ENCODE measurements around the gene PDZK1.
"Not testable (repeated sequence)": the region's sequence is repeated elsewhere in the genome, so short reads cannot be mapped to it uniquely, and the experiment has no call there.

Gene PDZK1

DNA sequence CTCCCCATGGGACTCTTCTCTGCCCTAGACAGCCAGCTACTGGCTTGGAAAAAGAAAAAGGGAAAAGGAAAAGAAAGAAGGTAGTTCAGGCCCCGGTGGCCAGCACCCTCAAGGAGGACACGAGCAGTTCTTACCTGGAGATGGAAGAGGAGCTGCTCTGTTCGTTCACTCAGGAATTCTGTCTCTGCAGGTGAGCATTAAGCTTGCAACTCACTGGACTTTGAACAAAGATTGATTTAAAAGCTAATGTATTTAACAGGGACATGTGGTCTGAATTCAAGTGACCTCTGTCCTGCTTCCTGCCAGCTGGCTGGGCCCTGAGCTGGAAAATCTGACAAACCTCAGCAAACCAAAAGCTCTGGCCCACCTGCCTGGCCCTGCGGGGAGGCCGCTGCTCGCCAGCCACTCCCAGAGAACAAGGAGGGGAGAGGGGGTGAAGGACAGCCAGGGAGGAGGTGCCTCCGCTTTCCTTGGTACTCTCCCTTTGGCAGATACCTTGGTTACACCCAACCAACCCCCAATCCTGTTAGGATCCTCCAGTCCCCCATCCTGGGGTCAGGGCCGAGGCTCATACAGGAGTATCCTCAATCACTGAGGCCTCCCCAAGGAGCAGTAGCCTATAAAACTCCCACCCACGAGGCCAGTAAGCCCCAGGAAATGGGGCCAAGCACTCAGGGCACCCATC lies at the start of gene PDZK1:
Gene PDZK1 (minus strand): TSS at position 186 of the 685 bp plus-strand sequence. CDS start 19,347 bp downstream, outside the sequence.
- DNase-seq (ENCODE audit: low spot score), result no peak

GRCh38 chr1:145751491-145752037 lies 44.4 kb upstream of the PDZK1 start:
- no peak for DNase-seq (ENCODE audit: low spot score)

DNA sequence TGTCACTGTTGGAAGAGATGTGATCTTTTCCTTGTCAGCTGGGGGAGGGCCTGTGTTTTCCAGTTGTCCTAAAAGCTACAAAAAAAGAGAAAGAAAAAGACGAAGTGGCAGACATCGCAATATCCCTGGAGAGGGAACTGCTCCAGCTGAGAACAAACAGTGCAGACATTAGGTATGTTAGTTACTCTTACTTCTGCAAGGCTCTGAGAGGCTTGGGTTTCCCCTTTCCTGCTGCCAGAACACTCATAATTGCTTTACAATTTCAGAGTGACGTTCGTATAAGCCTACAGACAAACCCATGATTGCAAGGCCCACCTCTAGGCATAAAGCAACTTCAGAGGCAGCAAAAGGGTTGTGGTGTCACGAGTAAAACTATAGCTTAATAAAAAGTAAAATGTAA lies 43.3 kb upstream of the PDZK1 start:
- DNase-seq (ENCODE audit: low spot score), result no peak

GRCh38 chr1:145747398-145748247 lies 40.5 kb upstream of the PDZK1 start:
- no peak for DNase-seq (ENCODE audit: low spot score)

- DNase-seq (ENCODE audit: low spot score), result no peak
Observed at GRCh38 chr1:145740269-145740668, 33.1 kb upstream of the PDZK1 start.

GRCh38 chr1:145736191-145736590 lies 29.0 kb upstream of the PDZK1 start:
- DNase-seq (ENCODE audit: low spot score), result no peak

DNA sequence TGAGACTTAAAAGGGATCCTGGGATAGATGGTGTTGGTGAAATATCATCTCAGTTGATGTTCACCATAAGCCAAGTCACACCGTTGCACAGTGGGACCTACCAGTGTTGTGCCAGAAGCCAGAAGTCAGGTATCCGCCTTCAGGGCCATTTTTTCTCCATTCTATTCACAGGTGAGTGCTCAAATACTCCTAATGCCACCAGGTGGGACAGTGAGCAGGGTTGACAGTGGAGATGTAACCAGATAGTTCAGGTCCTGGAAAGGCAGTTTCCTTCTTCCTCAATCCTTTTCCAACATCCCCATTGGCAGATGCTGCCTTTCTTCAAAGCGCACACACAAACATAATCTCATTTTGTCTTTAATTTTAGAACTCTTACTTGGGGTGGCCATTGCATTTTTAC lies 23.7 kb upstream of the PDZK1 start:
- no peak for DNase-seq (ENCODE audit: low spot score)

DNA sequence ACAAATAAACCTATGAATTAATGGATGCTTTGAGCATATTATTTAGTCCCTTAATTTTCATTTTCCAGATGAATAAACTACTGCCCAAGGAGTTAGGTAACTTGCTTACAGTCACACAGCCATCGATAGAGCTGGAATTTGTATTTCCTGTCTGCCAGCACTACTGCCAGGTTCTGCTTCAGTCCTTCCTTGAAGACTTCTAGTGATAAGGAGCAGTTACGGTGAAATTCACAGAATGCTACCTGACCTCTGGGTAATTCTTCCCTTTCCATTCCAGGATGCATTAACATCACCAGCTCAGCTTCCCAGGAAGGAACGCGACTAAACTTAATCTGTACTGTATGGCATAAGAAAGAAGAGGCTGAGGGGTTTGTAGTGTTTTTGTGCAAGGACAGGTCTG lies 23.3 kb upstream of the PDZK1 start:
- no peak for DNase-seq (ENCODE audit: low spot score)

GRCh38 chr1:145729666-145730436 lies 22.7 kb upstream of the PDZK1 start:
- DNase-seq (ENCODE audit: low spot score), result no peak

- DNase-seq (ENCODE audit: low spot score), result no peak
Observed at GRCh38 chr1:145729196-145729595, 22.0 kb upstream of the PDZK1 start.

DNA sequence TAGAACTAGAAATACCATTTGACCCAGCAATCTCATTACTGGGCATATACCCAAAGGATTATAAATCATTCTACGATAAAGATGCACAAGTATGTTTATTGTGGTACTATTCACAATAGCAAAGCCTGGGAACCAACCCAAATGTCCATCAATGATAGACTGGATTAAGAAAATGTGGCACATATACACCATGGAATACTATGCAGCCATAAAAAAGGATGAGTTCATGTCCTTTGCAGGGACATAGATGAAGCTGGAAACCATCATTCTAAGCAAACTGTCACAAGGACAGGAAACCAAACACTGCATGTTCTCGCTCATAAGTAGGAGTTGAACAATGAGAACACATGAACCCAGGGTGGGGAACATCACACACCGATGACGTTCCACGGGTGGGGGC lies 19.0 kb upstream of the PDZK1 start:
- DNase-seq (ENCODE audit: low spot score), result not testable (repeated sequence)

DNA sequence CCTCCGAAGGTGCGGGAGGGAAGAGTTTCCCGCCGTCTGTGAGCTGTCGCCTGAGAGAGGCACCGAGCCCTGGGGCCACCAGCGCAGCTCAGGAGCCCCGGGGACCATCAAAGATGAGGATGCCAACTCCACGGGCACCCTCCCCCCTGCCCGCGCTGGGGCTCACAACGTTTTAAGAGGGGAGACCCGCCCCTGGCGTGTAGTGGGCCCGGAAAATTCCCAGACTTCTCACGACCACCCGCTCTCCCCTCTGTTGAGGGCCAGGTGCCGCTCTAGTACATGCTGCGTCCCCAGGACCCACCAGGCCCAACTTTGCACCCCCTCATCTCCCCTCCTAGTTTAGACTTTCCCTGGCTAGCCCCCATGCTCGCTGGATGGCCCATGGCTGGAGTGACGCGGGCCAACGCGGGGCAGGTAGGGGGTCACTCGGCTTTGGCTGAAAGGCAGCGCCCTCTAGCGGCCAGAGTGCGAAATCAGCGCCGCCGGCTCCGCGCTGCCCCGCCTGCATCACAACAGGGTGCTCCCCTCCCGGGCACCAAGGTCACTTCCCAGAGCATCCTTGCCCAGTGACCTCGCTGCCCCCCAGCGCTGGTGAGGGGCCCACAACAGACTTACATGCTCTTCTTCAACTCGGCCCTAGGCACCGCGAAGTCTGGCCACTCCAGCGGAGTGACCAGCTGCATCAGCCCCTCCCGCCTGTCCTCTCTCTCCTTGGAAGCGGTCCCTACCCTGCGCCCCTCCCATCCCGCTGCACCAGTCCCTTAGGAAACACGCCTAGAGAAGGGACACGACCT lies 13.9 kb upstream of the PDZK1 start:
- peak; percentile 67 for DNase-seq (ENCODE audit: low spot score)

DNA sequence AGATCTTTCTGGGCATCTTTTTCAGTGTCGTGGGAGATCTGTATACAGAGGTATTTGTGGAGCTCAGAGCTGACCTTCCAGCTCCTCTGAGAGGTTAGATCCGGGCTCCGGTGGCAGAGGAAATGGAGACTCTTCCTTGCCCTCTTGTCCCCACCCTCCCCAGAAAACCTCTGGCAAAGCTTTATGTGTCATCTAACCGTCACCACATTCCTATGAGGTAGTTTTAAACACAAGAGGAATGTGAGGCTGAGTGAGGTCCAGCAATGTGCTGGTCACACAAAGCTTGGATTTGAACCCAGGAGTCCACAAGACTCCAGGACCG lies 13.3 kb upstream of the PDZK1 start:
- DNase-seq (ENCODE audit: low spot score), result no peak

DNA sequence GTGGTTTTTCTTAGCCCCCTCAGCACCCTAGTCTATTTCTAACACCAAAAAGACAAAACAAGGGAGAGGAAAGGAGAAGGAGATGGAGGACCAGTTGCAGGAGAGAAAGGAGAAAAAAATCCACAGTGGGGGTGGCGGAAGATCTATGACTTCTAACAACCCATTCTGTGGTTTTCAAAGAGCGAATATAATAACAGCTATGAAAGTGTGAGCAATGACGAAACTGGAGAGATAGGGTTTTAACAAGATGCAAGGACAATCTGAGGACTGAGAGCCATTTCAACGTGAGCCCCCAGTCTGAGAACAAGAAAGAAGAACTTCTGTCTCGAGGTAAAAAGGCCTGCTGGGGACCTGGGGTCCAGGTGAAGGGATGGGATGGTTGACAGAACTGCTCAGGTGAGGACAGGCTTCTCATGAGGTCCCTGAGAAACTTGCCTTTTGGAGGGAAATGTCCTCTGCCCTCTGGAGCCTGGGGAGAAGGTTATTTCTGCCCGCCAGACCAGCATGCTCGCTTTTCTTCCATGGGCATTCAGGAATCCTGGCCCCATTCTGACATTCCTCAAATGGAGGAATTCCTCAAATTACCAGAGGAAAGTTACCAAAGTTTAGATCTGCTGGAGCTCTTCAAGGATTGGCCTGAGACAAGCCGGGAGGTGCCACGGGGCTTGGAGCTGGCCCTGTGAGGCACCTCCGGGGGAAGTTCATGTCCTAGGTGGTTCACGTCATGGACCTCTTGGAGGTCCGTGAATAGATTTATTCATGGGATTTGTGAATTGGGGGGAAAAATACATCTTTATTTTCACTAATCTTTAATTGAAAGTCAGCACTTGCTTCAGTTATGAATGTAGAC lies 12.3 kb upstream of the PDZK1 start, which contains the start of gene CD160:
Gene CD160 (plus strand): TSS at position 270 of the 850 bp plus-strand sequence. CDS start 8,829 bp downstream, outside the sequence.
- no peak for DNase-seq (ENCODE audit: low spot score)

DNA sequence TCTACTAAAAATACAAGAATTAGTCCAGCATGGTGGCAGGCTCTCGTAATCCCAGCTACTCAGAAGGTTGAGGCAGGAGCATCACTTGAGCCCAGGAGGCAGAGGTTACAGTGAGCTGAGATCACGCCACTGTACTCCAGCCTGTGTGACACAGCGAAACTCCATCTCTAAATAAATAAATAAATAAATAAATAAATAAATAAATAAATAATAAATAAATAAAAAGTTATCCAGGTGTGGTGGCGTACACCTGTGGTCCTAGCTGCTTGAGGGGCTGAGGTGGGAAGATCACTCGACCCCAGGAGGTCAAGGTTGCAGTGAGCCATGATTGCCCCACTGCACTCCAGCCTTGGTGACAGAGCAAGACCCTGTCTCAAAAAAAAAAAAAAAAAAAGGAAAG lies 11.3 kb upstream of the PDZK1 start:
- DNase-seq (ENCODE audit: low spot score), result not testable (repeated sequence)

GRCh38 chr1:145717833-145718232 lies 10.7 kb upstream of the PDZK1 start:
- no peak for DNase-seq (ENCODE audit: low spot score)

DNA sequence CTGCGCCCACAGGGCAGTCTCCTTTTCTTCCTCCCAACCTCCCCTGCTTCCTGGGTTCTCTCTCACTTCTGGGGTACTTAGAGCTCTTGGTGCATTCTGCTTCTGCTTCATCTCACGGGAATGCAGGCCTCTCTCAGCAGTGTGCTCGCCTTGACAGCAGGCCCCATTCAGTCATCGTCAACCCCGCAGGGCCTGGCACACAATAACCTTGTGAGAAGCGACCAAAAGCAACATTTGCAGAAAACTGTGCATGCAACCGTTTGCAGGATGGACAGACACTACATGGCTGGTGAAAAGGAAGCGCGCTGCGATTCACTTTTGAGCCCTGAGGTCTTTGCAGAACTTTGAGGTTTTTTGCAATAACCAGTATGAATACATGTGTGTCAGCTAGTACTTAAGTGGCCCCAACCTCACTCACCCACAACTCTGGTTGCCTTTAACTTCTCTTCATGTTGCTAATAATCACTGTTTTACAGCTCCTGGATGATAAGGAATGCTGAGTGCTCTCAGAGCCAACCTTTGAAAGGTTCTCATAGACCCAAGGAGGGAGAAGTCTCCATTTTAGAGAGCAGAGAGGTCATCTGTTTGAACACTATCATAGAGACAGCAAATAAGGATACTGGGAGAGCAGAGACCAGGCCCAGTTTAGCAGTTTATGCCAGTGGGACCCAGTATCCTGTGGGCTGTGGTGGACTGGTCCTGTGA lies 9.6 kb upstream of the PDZK1 start:
- no peak for DNase-seq (ENCODE audit: low spot score)

GRCh38 chr1:145714524-145715111 lies 7.5 kb upstream of the PDZK1 start:
- no peak for DNase-seq (ENCODE audit: low spot score)

GRCh38 chr1:145711213-145711651 lies 4.1 kb upstream of the PDZK1 start:
- DNase-seq (ENCODE audit: low spot score), result no peak
